Type B pancreatic cell (in vitro differentiated cells): Measurements from ENCODE around the gene DGLUCY. TPM values are rescaled to one million over a fixed set of nuclear protein-coding genes. Genes with fewer than 3 reads are reported as not detected.
A peak's percentile ranks its signal among the peaks of the same experiment; 100 is the strongest.

Experiments used
- DNase-seq: peaks from one replicate; pipeline ENCODE4 v3.0.0; 2021; ENCODE audit warnings: mixed read lengths; ENCODE audit not compliant: unreplicated experiment; ENCODE audit errors: extremely low spot score
- H3K27ac Mint-ChIP-seq: 2 replicates; pipeline ENCODE4 v1.8.0; 2021; ENCODE audit warnings: mild to moderate bottlenecking, mixed read lengths
- H3K27me3 Mint-ChIP-seq: 2 replicates; pipeline ENCODE4 v1.8.0; 2021; ENCODE audit warnings: mixed read lengths
- H3K36me3 Mint-ChIP-seq: 2 replicates; pipeline ENCODE4 v1.8.0; 2021; ENCODE audit warnings: mixed read lengths
- H3K4me1 Mint-ChIP-seq: one replicate; pipeline ENCODE4 v1.8.0; 2021; ENCODE audit warnings: mixed read lengths; ENCODE audit not compliant: unreplicated experiment
- H3K4me3 Mint-ChIP-seq: 2 replicates; pipeline ENCODE4 v1.8.0; 2021; ENCODE audit warnings: mild to moderate bottlenecking, mixed read lengths
- H3K9me3 Mint-ChIP-seq: 2 replicates; pipeline ENCODE4 v1.8.0; 2021; ENCODE audit warnings: mixed read lengths
- CTCF ChIP-seq: fragments of 200-600 bp; sonication (generic); conservative IDR thresholded peaks from 2 replicates; pipeline ENCODE4 v1.5.0; 2021; ENCODE audit warnings: antibody characterized with exemption, mild to moderate bottlenecking
- total RNA-seq: library from RNA; stranded (reverse); gene quantifications from 2 replicates; pipeline ENCODE4 v1.2.1, GENCODE V29; 2021; ENCODE audit warnings: low replicate concordance

The DGLUCY gene
- total RNA-seq, 1 donor from 2014 or later = 37.5 TPM

- peaks cover 15% of the 10 kb centered on the region for H3K27me3 Mint-ChIP-seq
- H3K36me3 Mint-ChIP-seq = peaks cover 3% of the 10 kb centered on the region
- DNase-seq = no peak
- H3K27ac Mint-ChIP-seq = peak overlapping the region; percentile 34
- H3K4me1 Mint-ChIP-seq = peaks cover 16% of the 10 kb centered on the region
- H3K9me3 Mint-ChIP-seq = no peaks in the 10 kb centered on the region
- H3K4me3 Mint-ChIP-seq = no peak overlapping the region
- TF ChIP-seq CTCF = no peak
These were observed 155.5 kb downstream of the DGLUCY start for GRCh38 chr14:91269076-91269991.

GRCh38 chr14:91270188-91270587 lies 156.3 kb downstream of the DGLUCY start:
- no peak overlapping the region for H3K27ac Mint-ChIP-seq
- TF ChIP-seq CTCF = no peak
- H3K4me3 Mint-ChIP-seq = no peak overlapping the region
- H3K9me3 Mint-ChIP-seq = no peaks in the 10 kb centered on the region
- no peak for DNase-seq
- peaks cover 16% of the 10 kb centered on the region for H3K4me1 Mint-ChIP-seq
- H3K27me3 Mint-ChIP-seq = peaks cover 9% of the 10 kb centered on the region
- peaks cover 3% of the 10 kb centered on the region for H3K36me3 Mint-ChIP-seq

- no peaks in the 10 kb centered on the region for H3K9me3 Mint-ChIP-seq
- peaks cover 12% of the 10 kb centered on the region for H3K4me1 Mint-ChIP-seq
- no peak overlapping the region for H3K27ac Mint-ChIP-seq
- no peak for TF ChIP-seq CTCF
- peaks cover 5% of the 10 kb centered on the region for H3K27me3 Mint-ChIP-seq
- H3K36me3 Mint-ChIP-seq = peaks cover 3% of the 10 kb centered on the region
- DNase-seq = no peak
- no peak overlapping the region for H3K4me3 Mint-ChIP-seq
These were observed 156.7 kb downstream of the DGLUCY start for GRCh38 chr14:91270619-91271018.

GRCh38 chr14:91271639-91272038 lies 157.8 kb downstream of the DGLUCY start:
- H3K4me3 Mint-ChIP-seq = no peak overlapping the region
- H3K27me3 Mint-ChIP-seq = no peaks in the 10 kb centered on the region
- DNase-seq = no peak
- H3K9me3 Mint-ChIP-seq = no peaks in the 10 kb centered on the region
- no peak overlapping the region for H3K27ac Mint-ChIP-seq
- peaks cover 7% of the 10 kb centered on the region for H3K36me3 Mint-ChIP-seq
- TF ChIP-seq CTCF = no peak
- H3K4me1 Mint-ChIP-seq = peaks cover 12% of the 10 kb centered on the region

GRCh38 chr14:91272341-91273272 lies 158.7 kb downstream of the DGLUCY start:
- Mint-ChIP-seq H3K36me3 (peaks cover 7% of the 10 kb centered on the region), H3K27ac (peak overlapping the region; percentile 59), H3K4me1 (peaks cover 12% of the 10 kb centered on the region), H3K4me3 (no peak overlapping the region), H3K27me3 (no peaks in the 10 kb centered on the region), H3K9me3 (no peaks in the 10 kb centered on the region)
- no peak for TF ChIP-seq CTCF
- no peak for DNase-seq
